GM19397 (cell line): ENCODE data around the gene NFKBIA.
"Not testable (repeated sequence)": the region's sequence is repeated elsewhere in the genome, so short reads cannot be mapped to it uniquely, and the experiment has no call there.

ENCODE experiments used
- ATAC-seq: cut with Tn5 transposase; IDR thresholded peaks from one replicate; pipeline ENCODE4 v1.9.1; 2021; ENCODE audit warnings: mild to moderate bottlenecking, moderate library complexity; ENCODE audit not compliant: unreplicated experiment

The NFKBIA gene

GRCh38 chr14:35369701-35370191 lies 34.8 kb downstream of the NFKBIA start:
- no peak for ATAC-seq

- no peak for ATAC-seq
These were observed 35.8 kb downstream of the NFKBIA start for GRCh38 chr14:35368583-35369392.

GRCh38 chr14:35368139-35368460 lies 36.4 kb downstream of the NFKBIA start:
- ATAC-seq, result no peak

GRCh38 chr14:35367056-35367372 lies 37.5 kb downstream of the NFKBIA start:
- ATAC-seq, result no peak

GRCh38 chr14:35366521-35366976 lies 38.0 kb downstream of the NFKBIA start:
- no peak for ATAC-seq

- ATAC-seq, result no peak
These were observed 38.5 kb downstream of the NFKBIA start for GRCh38 chr14:35366056-35366451.

GRCh38 chr14:35365130-35366055 lies 39.2 kb downstream of the NFKBIA start:
- no peak for ATAC-seq

GRCh38 chr14:35362911-35363374 lies 41.6 kb downstream of the NFKBIA start:
- no peak for ATAC-seq

GRCh38 chr14:35362450-35362849 lies 42.1 kb downstream of the NFKBIA start:
- ATAC-seq, result no peak

- no peak for ATAC-seq
These were observed 43.4 kb downstream of the NFKBIA start for GRCh38 chr14:35361141-35361480.

- ATAC-seq, result not testable (repeated sequence)
These were observed 44.9 kb downstream of the NFKBIA start for GRCh38 chr14:35359655-35360054.

GRCh38 chr14:35355981-35356841 lies 48.3 kb downstream of the NFKBIA start:
- ATAC-seq, result no peak

GRCh38 chr14:35355235-35355634 lies 49.3 kb downstream of the NFKBIA start:
- ATAC-seq, result not testable (repeated sequence)

GRCh38 chr14:35353409-35354172 lies 51.0 kb downstream of the NFKBIA start:
- ATAC-seq, result no peak

GRCh38 chr14:35352274-35353233 lies 52.0 kb downstream of the NFKBIA start:
- ATAC-seq, result no peak

- ATAC-seq, result no peak
These were observed 52.7 kb downstream of the NFKBIA start for GRCh38 chr14:35351897-35352273.
